Keratinocyte (primary cell): ENCODE data around the gene ACOXL. TPM values are rescaled to one million over a fixed set of nuclear protein-coding genes. Genes with fewer than 3 reads are reported as not detected.

ENCODE experiments used
- DNase-seq: peaks from one replicate; pipeline ENCODE4 v3.0.0-alpha.2; 2011; ENCODE audit warnings: low read depth, missing footprints, low spot score
- FAIRE-seq: peaks from 2 replicates; lab custom pipeline; 2011; peaks lifted over from hg19 to GRCh38; lab: Jason Lieb, UNC
- H2AFZ ChIP-seq: 2 replicates; pipeline ENCODE4 v1.6.0; 2012; ENCODE audit warnings: low read length, control low read depth, inconsistent platforms; ENCODE audit not compliant: control insufficient read depth
- H3K27ac ChIP-seq: 2 replicates; pipeline ENCODE4 v1.5.1; 2011; ENCODE audit warnings: low read length; ENCODE audit not compliant: control insufficient read depth, insufficient read depth
- H3K27me3 ChIP-seq: 3 replicates; pipeline ENCODE4 v1.6.0; 2011; ENCODE audit warnings: low read length; ENCODE audit not compliant: control insufficient read depth, insufficient read depth; ENCODE audit errors: extremely low read depth
- H3K36me3 ChIP-seq, 2 experiments: 2 replicates in 1 of 2; 3 replicates in 1 of 2; pipeline ENCODE4 v1.5.1; 2011; ENCODE audit warnings: low read length in 2 of 2, mild to moderate bottlenecking in 1 of 2; ENCODE audit not compliant: control insufficient read depth in 2 of 2, insufficient read depth in 2 of 2; ENCODE audit errors: extremely low read depth in 1 of 2
- H3K4me1 ChIP-seq: 3 replicates; pipeline ENCODE4 v1.5.1; 2011; ENCODE audit warnings: low read length; ENCODE audit not compliant: control insufficient read depth, insufficient read depth; ENCODE audit errors: extremely low read depth
- H3K4me2 ChIP-seq: 3 replicates; pipeline ENCODE4 v1.6.0; 2011; ENCODE audit warnings: low read depth, low read length; ENCODE audit not compliant: control insufficient read depth, insufficient read depth; ENCODE audit errors: extremely low read depth
- H3K4me3 ChIP-seq, 3 experiments: fragments of 200-600 bp in 1 of 3; sonication (generic) in 1 of 3; 2 replicates in 2 of 3; 3 replicates in 1 of 3; pipeline ENCODE4 v1.5.1; 2011 to 2016; ENCODE audit warnings: low read length in 3 of 3, mild to moderate bottlenecking in 3 of 3, control low read depth in 2 of 3, inconsistent platforms in 1 of 3, low read depth in 1 of 3, mixed read lengths in 1 of 3, mixed run types in 1 of 3, moderate library complexity in 1 of 3; ENCODE audit not compliant: control insufficient read depth in 2 of 3, insufficient read depth in 2 of 3; ENCODE audit errors: extremely low read depth in 1 of 3
- H3K79me2 ChIP-seq: 2 replicates; pipeline ENCODE4 v1.6.0; 2012; ENCODE audit warnings: low read length; ENCODE audit not compliant: control insufficient read depth, insufficient read depth
- H3K9ac ChIP-seq: 3 replicates; pipeline ENCODE4 v1.6.0; 2011; ENCODE audit warnings: low read length; ENCODE audit not compliant: control insufficient read depth, insufficient read depth; ENCODE audit errors: extremely low read depth
- H3K9me1 ChIP-seq: 3 replicates; pipeline ENCODE4 v1.6.0; 2011; ENCODE audit warnings: low read length; ENCODE audit not compliant: control insufficient read depth, insufficient read depth; ENCODE audit errors: extremely low read depth
- H3K9me3 ChIP-seq: 2 replicates; pipeline ENCODE4 v1.5.1; 2012; ENCODE audit warnings: low read depth, low read length; ENCODE audit not compliant: control insufficient read depth
- H4K20me1 ChIP-seq: 3 replicates; pipeline ENCODE4 v1.6.0; 2011; ENCODE audit warnings: low read length; ENCODE audit not compliant: control insufficient read depth, insufficient read depth; ENCODE audit errors: extremely low read depth
- CTCF ChIP-seq, 3 experiments: IDR thresholded peaks in 1 of 3; conservative IDR thresholded peaks in 1 of 3; optimal IDR thresholded peaks in 1 of 3; 2 replicates in 2 of 3; 3 replicates in 1 of 3; pipeline versions ENCODE3 to v1.5.1; 2011; ENCODE audit warnings: low read length in 3 of 3, mild to moderate bottlenecking in 3 of 3, moderate library complexity in 2 of 3, control low read depth in 1 of 3, inconsistent platforms in 1 of 3; ENCODE audit not compliant: insufficient read depth in 2 of 3; ENCODE audit errors: extremely low read depth in 1 of 3
- EZH2 ChIP-seq: IDR thresholded peaks from one replicate; pipeline ENCODE4 v1.6.1; 2012; ENCODE audit warnings: inconsistent platforms, mild to moderate bottlenecking, low read length, moderate library complexity
- dilution Hi-C: fragments of 300-500 bp; cut with MboI; formaldehyde crosslinking; loops from one replicate; pipeline ENCODE4 v1.7.0; 2020; ENCODE audit warnings: low sequenced_read_pairs; ENCODE audit not compliant: extremely low pct_ligation_motif_present
- polyA plus RNA-seq, 5 experiments: library from polyadenylated mRNA; depleted of rRNA in 3 of 5; stranded (reverse) in 3 of 5; stranded (forward) in 1 of 5; unstranded in 1 of 5; fragments of >200 nt; gene quantifications; 1 replicate in 1 of 5; 2 replicates in 3 of 5; 3 replicates in 1 of 5; pipeline versions ENCODE4 v1.2.1 to v1.2.3, GENCODE V29; 2011 to 2012; ENCODE audit warnings: missing spikeins in 2 of 5, low read depth in 1 of 5, low replicate concordance in 1 of 5

The ACOXL gene
- polyA plus RNA-seq, 1 donor (not counting 4 experiments of a cell fraction or from before 2014, with no cell fraction given) = 0.04 TPM

GRCh38 chr2:110731064-110731463 lies 1.3 kb upstream of the ACOXL start:
- H3K4me1 ChIP-seq = peaks cover 9% of the 10 kb centered on the region
- H3K79me2 ChIP-seq = no peaks in the 10 kb centered on the region
- H3K9me1 ChIP-seq = no peaks in the 10 kb centered on the region
- no peak for FAIRE-seq
- H4K20me1 ChIP-seq = no peaks in the 10 kb centered on the region
- H3K9ac ChIP-seq = no peak overlapping the region
- H2AFZ ChIP-seq = no peak overlapping the region
- DNase-seq = no peak
- no peak overlapping the region for H3K4me3 ChIP-seq
- H3K9me3 ChIP-seq = no peaks in the 10 kb centered on the region
- TF ChIP-seq CTCF (optimal IDR thresholded peaks at IDR 0.05 in 1 of 3, IDR thresholded peaks at IDR 0.05 in 1 of 3, conservative IDR thresholded peaks at IDR 0.05 in 1 of 3; ENCODE audit: extremely low read depth in 1 of 3, insufficient read depth in 2 of 3, low read length in 3 of 3) (no peak), EZH2 (no peak)
- H3K27ac ChIP-seq = no peak overlapping the region
- peaks cover 47% of the 10 kb centered on the region for H3K27me3 ChIP-seq
- dilution Hi-C loops = no loop called here
- no peak overlapping the region for H3K4me2 ChIP-seq
- no peaks in the 10 kb centered on the region for H3K36me3 ChIP-seq

- H3K9ac ChIP-seq = no peak overlapping the region
Observed at GRCh38 chr2:110735366-110735765, 3.0 kb downstream of the ACOXL start.

More at GRCh38 chr2:110735366-110735765, 3.0 kb downstream of the ACOXL start:
- TF ChIP-seq CTCF (optimal IDR thresholded peaks at IDR 0.05 in 1 of 3, IDR thresholded peaks at IDR 0.05 in 1 of 3, conservative IDR thresholded peaks at IDR 0.05 in 1 of 3; ENCODE audit: extremely low read depth in 1 of 3, insufficient read depth in 2 of 3, low read length in 3 of 3) = no peak
- TF ChIP-seq EZH2 = no peak
- DNase-seq (no peak), FAIRE-seq (no peak)
- H4K20me1 ChIP-seq = no peaks in the 10 kb centered on the region
- H3K4me1 ChIP-seq = peaks cover 9% of the 10 kb centered on the region
- H3K9me1 ChIP-seq = no peaks in the 10 kb centered on the region
- H3K4me2 ChIP-seq = no peak overlapping the region
- H3K27me3 ChIP-seq = peaks cover 47% of the 10 kb centered on the region
- H3K79me2 ChIP-seq = no peaks in the 10 kb centered on the region
- no peaks in the 10 kb centered on the region for H3K36me3 ChIP-seq
- dilution Hi-C loops = no loop called here
- no peak overlapping the region for H3K4me3 ChIP-seq
- no peaks in the 10 kb centered on the region for H3K9me3 ChIP-seq
- no peak overlapping the region for H2AFZ ChIP-seq
- no peak overlapping the region for H3K27ac ChIP-seq
